ENCODE results near the gene EBI3.
"Not testable (repeated sequence)": the region's sequence is repeated elsewhere in the genome, so short reads cannot be mapped to it uniquely, and the experiment has no call there.

GRCh38 chr19:4231521-4231920 lies 2.2 kb downstream of the EBI3 start:
- TF ChIP-seq POLR2A (IDR thresholded peaks at IDR 0.05; ENCODE audit: low read length); GATA1 (IDR thresholded peaks at IDR 0.05; ENCODE audit: low read depth, low read length): not testable (repeated sequence)
